Trophoblast cell (in vitro differentiated cells and primary cell): ENCODE results near the gene CUX1.

ENCODE experiments used
- DNase-seq, 2 donors: peaks; one replicate each; pipeline ENCODE4 v3.0.0-alpha.2; 2016
- H2AFZ ChIP-seq: 2 replicates; pipeline ENCODE4 v1.6.1; 2013; ENCODE audit warnings: low read length, moderate library complexity, mild to moderate bottlenecking; ENCODE audit not compliant: insufficient read depth, poor library complexity
- H2AK5ac ChIP-seq: 2 replicates; pipeline ENCODE4 v1.6.1; 2013; ENCODE audit warnings: mild to moderate bottlenecking, low read length
- H2BK120ac ChIP-seq: 2 replicates; pipeline ENCODE4 v1.6.1; 2013; ENCODE audit warnings: low read length, mild to moderate bottlenecking, moderate library complexity; ENCODE audit not compliant: insufficient read depth, poor library complexity
- H2BK12ac ChIP-seq: 2 replicates; pipeline ENCODE4 v1.6.1; 2013; ENCODE audit warnings: mild to moderate bottlenecking, low read length, moderate library complexity
- H2BK5ac ChIP-seq: 2 replicates; pipeline ENCODE4 v1.6.1; 2013; ENCODE audit warnings: low read length, low read depth, moderate library complexity, mild to moderate bottlenecking; ENCODE audit not compliant: poor library complexity
- H3K14ac ChIP-seq: 2 replicates; pipeline ENCODE4 v1.6.1; 2013; ENCODE audit warnings: mild to moderate bottlenecking, low read length
- H3K18ac ChIP-seq: 2 replicates; pipeline ENCODE4 v1.6.1; 2013; ENCODE audit warnings: mild to moderate bottlenecking, low read length
- H3K23ac ChIP-seq: 2 replicates; pipeline ENCODE4 v1.6.1; 2013; ENCODE audit warnings: low read length
- H3K27ac ChIP-seq: 2 replicates; pipeline ENCODE4 v1.5.1; 2013; ENCODE audit warnings: low read depth, mild to moderate bottlenecking, inconsistent platforms, low read length, moderate library complexity
- H3K27me3 ChIP-seq: 2 replicates; pipeline ENCODE4 v1.6.1; 2013; ENCODE audit warnings: inconsistent platforms, mild to moderate bottlenecking, low read length, moderate library complexity; ENCODE audit not compliant: insufficient read depth
- H3K36me3 ChIP-seq, 2 experiments: 1 replicate in 1 of 2; 2 replicates in 1 of 2; pipeline ENCODE4 v1.6.1; 2013; ENCODE audit warnings: low read length in 2 of 2, mild to moderate bottlenecking in 2 of 2, moderate library complexity in 1 of 2; ENCODE audit not compliant: insufficient read depth in 2 of 2, control insufficient read depth in 1 of 2
- H3K4ac ChIP-seq: 2 replicates; pipeline ENCODE4 v1.6.1; 2013; ENCODE audit warnings: low read depth, mild to moderate bottlenecking, low read length, moderate library complexity
- H3K4me1 ChIP-seq, 2 experiments: 1 replicate in 1 of 2; 2 replicates in 1 of 2; pipeline ENCODE4 v1.6.1; 2013; ENCODE audit warnings: low read length in 2 of 2, mild to moderate bottlenecking in 2 of 2, moderate library complexity in 1 of 2; ENCODE audit not compliant: insufficient read depth in 2 of 2, control insufficient read depth in 1 of 2
- H3K4me2 ChIP-seq: 2 replicates; pipeline ENCODE4 v1.6.1; 2013; ENCODE audit warnings: inconsistent platforms, mild to moderate bottlenecking, low read length, moderate library complexity
- H3K4me3 ChIP-seq: 2 replicates; pipeline ENCODE4 v1.5.1; 2013; ENCODE audit warnings: mild to moderate bottlenecking, low read depth, low read length, inconsistent platforms
- H3K79me1 ChIP-seq: one replicate; pipeline ENCODE4 v1.6.1; 2013; ENCODE audit warnings: low read length
- H3K79me2 ChIP-seq: 2 replicates; pipeline ENCODE4 v1.6.1; 2013; ENCODE audit warnings: low read length, mild to moderate bottlenecking; ENCODE audit not compliant: control insufficient read depth, insufficient read depth, poor library complexity
- H3K9ac ChIP-seq: 2 replicates; pipeline ENCODE4 v1.6.1; 2013; ENCODE audit warnings: mild to moderate bottlenecking, low read length
- H3K9me3 ChIP-seq: 2 replicates; pipeline ENCODE4 v1.6.1; 2013; ENCODE audit warnings: low read depth, mild to moderate bottlenecking, control low read depth, inconsistent platforms, low read length; ENCODE audit not compliant: insufficient read depth
- H4K12ac ChIP-seq: 2 replicates; pipeline ENCODE4 v1.6.1; 2013; ENCODE audit warnings: low read depth, mild to moderate bottlenecking, low read length, moderate library complexity
- H4K8ac ChIP-seq: 2 replicates; pipeline ENCODE4 v1.6.1; 2013; ENCODE audit warnings: low read depth, mild to moderate bottlenecking, low read length, moderate library complexity
- H4K91ac ChIP-seq: one replicate; pipeline ENCODE4 v1.6.1; 2013; ENCODE audit warnings: low read depth, mild to moderate bottlenecking, low read length, moderate library complexity
- WGBS: extraction: QIAGEN DNeasy Blood & Tissue Kit; methylation state at CpG from one replicate; pipeline ENCODE4 v1.1.7; 2013; ENCODE audit warnings: missing lambda C conversion rate; ENCODE audit not compliant: insufficient read length, insufficient coverage; ENCODE audit errors: extremely low coverage; 5-methylcytosine and 5-hydroxymethylcytosine counted together

CUX1 gene

GRCh38 chr7:101896316-101896715, 78.9 kb downstream of the CUX1 start:
- H3K9me3 ChIP-seq = no peaks in the 10 kb centered on the region
- peaks cover 5% of the 10 kb centered on the region for H3K79me2 ChIP-seq
- no peaks in the 10 kb centered on the region for H3K27me3 ChIP-seq
- H4K8ac ChIP-seq = no peak overlapping the region
- H2AK5ac ChIP-seq = no peak overlapping the region
- no peak overlapping the region for H2BK5ac ChIP-seq
- H3K79me1 ChIP-seq = no peaks in the 10 kb centered on the region
- H3K9ac ChIP-seq = peak overlapping the region; percentile 11
- DNase-seq = no peak
- no peak overlapping the region for H2BK120ac ChIP-seq
- H3K18ac ChIP-seq = no peak overlapping the region
- H3K4me2 ChIP-seq = no peak overlapping the region
- H3K27ac ChIP-seq = no peak overlapping the region
- no peak overlapping the region for H3K4me3 ChIP-seq
- no peak overlapping the region for H4K12ac ChIP-seq
- H3K23ac ChIP-seq = peak overlapping the region; percentile 66
- no peak overlapping the region for H4K91ac ChIP-seq
- no peak overlapping the region for H3K14ac ChIP-seq
- peaks cover 3 to 4% of the 10 kb centered on the region in 2 experiments for H3K36me3 ChIP-seq
- H3K4me1 ChIP-seq = no peaks in the 10 kb centered on the region
- H2BK12ac ChIP-seq = no peak overlapping the region
- H3K4ac ChIP-seq = peak overlapping the region; percentile 10
- no peak overlapping the region for H2AFZ ChIP-seq
- no CpG with 5 or more reads among the region's 9 CpGs for WGBS

- Histone ChIP-seq H2BK5ac (no peak overlapping the region), H3K4me3 (no peak overlapping the region), H2BK12ac (no peak overlapping the region), H3K27me3 (no peaks in the 10 kb centered on the region), H3K14ac (no peak overlapping the region), H4K91ac (no peak overlapping the region), H3K9me3 (no peaks in the 10 kb centered on the region), H2AFZ (no peak overlapping the region), H3K79me2 (peaks cover 7% of the 10 kb centered on the region), H3K27ac (no peak overlapping the region), H3K4ac (peak overlapping the region; percentile 2), H3K23ac (no peak overlapping the region), H3K18ac (no peak overlapping the region), H3K9ac (no peak overlapping the region), H2BK120ac (no peak overlapping the region), H3K79me1 (no peaks in the 10 kb centered on the region), H4K12ac (no peak overlapping the region), H4K8ac (no peak overlapping the region), H3K36me3 (peaks cover 3 to 4% of the 10 kb centered on the region in 2 experiments), H2AK5ac (no peak overlapping the region), H3K4me1 (peaks cover 0 to 4% of the 10 kb centered on the region in 2 experiments), H3K4me2 (no peak overlapping the region)
- no CpG with 5 or more reads among the region's 7 CpGs for WGBS
- DNase-seq = no peak
Observed at GRCh38 chr7:101896941-101897340, 79.5 kb downstream of the CUX1 start.

- Histone ChIP-seq H3K79me2 (peaks cover 7% of the 10 kb centered on the region), H3K9ac (no peak overlapping the region), H4K91ac (no peak overlapping the region), H2AFZ (no peak overlapping the region), H3K4me1 (peaks cover 3 to 13% of the 10 kb centered on the region in 2 experiments), H2BK120ac (no peak overlapping the region), H3K23ac (no peak overlapping the region), H2BK12ac (no peak overlapping the region), H3K79me1 (no peaks in the 10 kb centered on the region), H3K4me3 (no peak overlapping the region), H3K9me3 (no peaks in the 10 kb centered on the region), H3K14ac (no peak overlapping the region), H2AK5ac (no peak overlapping the region), H3K36me3 (peaks cover 3 to 4% of the 10 kb centered on the region in 2 experiments), H4K12ac (no peak overlapping the region), H2BK5ac (no peak overlapping the region), H3K4me2 (no peak overlapping the region), H3K4ac (peak overlapping the region; percentile 9), H3K27ac (no peak overlapping the region), H4K8ac (no peak overlapping the region), H3K18ac (no peak overlapping the region), H3K27me3 (no peaks in the 10 kb centered on the region)
- no peak for DNase-seq
- WGBS = no CpG with 5 or more reads among the region's 10 CpGs
Observed at GRCh38 chr7:101898106-101898505, 80.7 kb downstream of the CUX1 start.

GRCh38 chr7:101899616-101900015, 82.2 kb downstream of the CUX1 start:
- no peak overlapping the region for H3K23ac ChIP-seq
- no peaks in the 10 kb centered on the region for H3K79me1 ChIP-seq
- no peaks in the 10 kb centered on the region for H3K9me3 ChIP-seq
- peaks cover 3 to 4% of the 10 kb centered on the region in 2 experiments for H3K36me3 ChIP-seq
- H4K12ac ChIP-seq = no peak overlapping the region
- H3K18ac ChIP-seq = no peak overlapping the region
- H3K14ac ChIP-seq = no peak overlapping the region
- no peak overlapping the region for H3K4me3 ChIP-seq
- no peak overlapping the region for H3K27ac ChIP-seq
- H3K79me2 ChIP-seq = peaks cover 6% of the 10 kb centered on the region
- no peaks in the 10 kb centered on the region for H3K27me3 ChIP-seq
- H2BK120ac ChIP-seq = no peak overlapping the region
- peaks cover 6 to 15% of the 10 kb centered on the region in 2 experiments for H3K4me1 ChIP-seq
- no peak overlapping the region for H4K91ac ChIP-seq
- DNase-seq = no peak
- no peak overlapping the region for H4K8ac ChIP-seq
- WGBS = no CpG with 5 or more reads among the region's 7 CpGs
- H2AK5ac ChIP-seq = no peak overlapping the region
- no peak overlapping the region for H3K4me2 ChIP-seq
- H3K9ac ChIP-seq = no peak overlapping the region
- H2BK5ac ChIP-seq = no peak overlapping the region
- H3K4ac ChIP-seq = no peak overlapping the region
- no peak overlapping the region for H2BK12ac ChIP-seq
- no peak overlapping the region for H2AFZ ChIP-seq
